ENCODE measurements around the gene COMTD1. TPM values are rescaled to one million over a fixed set of nuclear protein-coding genes. Genes with fewer than 3 reads are reported as not detected.
A peak's percentile ranks its signal among the peaks of the same experiment; 100 is the strongest.

Gene COMTD1
- total and polyA plus RNA-seq, 2 of the 13 experiments (the other 11 are each of a cell fraction or from before 2014, with no cell fraction given): 11.8 to 18.4 TPM

- TF ChIP-seq PRDM10 (CRISPR knock-in tag; IDR thresholded peaks at IDR 0.05; ENCODE audit: low read depth): no peak
- 0 out of 2 replicates have a peak, but pooled peaks have one; percentile 51 for TF ChIP-seq ERF (CRISPR knock-in tag; IDR thresholded peaks at IDR 0.05)
- TF ChIP-seq CTCF (CRISPR knock-in tag; IDR thresholded peaks at IDR 0.05): 0 out of 2 replicates have a peak, but pooled peaks have one; percentile 27
- peak; percentile 32; the same call in 1 of the 2 replicates for TF ChIP-seq POLR2G (IDR thresholded peaks at IDR 0.05; ENCODE audit: low read depth, low read length)
- no peak for TF ChIP-seq ATF1 (CRISPR knock-in tag; IDR thresholded peaks at IDR 0.05)
These were observed 43.8 kb downstream of the COMTD1 start (continued) for GRCh38 chr10:75191821-75192568.
